GM03348 (cell line): ENCODE measurements around the gene EIF1B.

Source experiments
- DNase-seq: peaks from one replicate; pipeline ENCODE4 v3.0.0; 2012; ENCODE audit warnings: low spot score

Gene EIF1B

GRCh38 chr3:40340541-40341170 is 31.1 kb downstream of the EIF1B start:
- DNase-seq = no peak

GRCh38 chr3:40341671-40342070 is 32.2 kb downstream of the EIF1B start:
- DNase-seq = no peak

DNA sequence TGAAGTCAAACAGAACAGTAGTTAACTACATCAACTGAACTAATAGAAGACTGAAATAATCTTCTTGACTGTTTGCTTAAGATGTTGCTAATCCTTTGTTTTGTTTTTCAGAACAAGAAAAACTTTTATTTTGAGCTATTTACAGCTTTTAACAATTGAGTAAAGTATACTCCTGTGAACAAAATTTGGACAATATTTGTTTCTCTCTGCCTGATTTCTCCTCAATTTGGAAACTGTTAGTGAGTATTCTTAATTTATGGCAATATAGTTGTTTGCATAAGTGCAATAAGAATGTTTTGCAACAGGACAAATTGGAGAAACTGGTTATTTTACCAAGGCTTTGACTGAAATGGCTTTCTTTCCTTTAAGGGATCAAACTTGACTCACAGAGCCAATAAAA is 41.0 kb downstream of the EIF1B start:
- DNase-seq = no peak

- DNase-seq = no peak
Observed at GRCh38 chr3:40355410-40355809, 45.9 kb downstream of the EIF1B start.

- DNase-seq = no peak
Observed at GRCh38 chr3:40358454-40358853, 48.9 kb downstream of the EIF1B start.
